Activated CD4-positive, alpha-beta T cell treated with anti-CD3 and anti-CD28 coated beads, Interleukin-2, amount 10 ng/mL, durations not matched to agents 7 days and 5 days (primary cell): ENCODE results near the gene CSE1L. TPM values are rescaled to one million over a fixed set of nuclear protein-coding genes. Genes with fewer than 3 reads are reported as not detected.
A peak's percentile ranks its signal among the peaks of the same experiment; 100 is the strongest.
"Not testable (repeated sequence)": the region's sequence is repeated elsewhere in the genome, so short reads cannot be mapped to it uniquely, and the experiment has no call there.

Experiments used
- CTCF ChIA-PET: fragments of 350-600 bp; sonication (Branson Sonifier 250); formaldehyde crosslinking; loops from one replicate; lab custom pipeline; 2021; ENCODE audit warnings: antibody characterized with exemption; lab: Charles Lee
- POLR2A ChIA-PET: fragments of 350-600 bp; sonication (Branson Sonifier 250); formaldehyde crosslinking; loops from one replicate; lab custom pipeline; 2021; ENCODE audit warnings: antibody characterized with exemption; lab: Charles Lee
- DNase-seq: peaks from one replicate; pipeline ENCODE4 v3.0.0-alpha.2; 2020
- H3K27ac Mint-ChIP-seq: one replicate; pipeline ENCODE4 v1.8.0; 2021; ENCODE audit warnings: mild to moderate bottlenecking, moderate library complexity, mixed read lengths
- H3K27me3 Mint-ChIP-seq: one replicate; pipeline ENCODE4 v1.8.0; 2021; ENCODE audit warnings: mixed read lengths
- H3K36me3 Mint-ChIP-seq: one replicate; pipeline ENCODE4 v1.8.0; 2021; ENCODE audit warnings: low read depth, mixed read lengths
- H3K4me1 Mint-ChIP-seq: one replicate; pipeline ENCODE4 v1.8.0; 2021; ENCODE audit warnings: mixed read lengths
- H3K4me3 Mint-ChIP-seq: one replicate; pipeline ENCODE4 v1.8.0; 2021; ENCODE audit warnings: mild to moderate bottlenecking, moderate library complexity, mixed read lengths
- H3K9me3 Mint-ChIP-seq: one replicate; pipeline ENCODE4 v1.8.0; 2021; ENCODE audit warnings: mixed read lengths
- total RNA-seq, 2 experiments: library from RNA; stranded (reverse); gene quantifications; one replicate each; pipeline ENCODE4 v1.2.3, GENCODE V29; 2021

CSE1L gene
- total RNA-seq, 2 experiments from 2014 or later: 85.1 to 98.4 TPM

DNA sequence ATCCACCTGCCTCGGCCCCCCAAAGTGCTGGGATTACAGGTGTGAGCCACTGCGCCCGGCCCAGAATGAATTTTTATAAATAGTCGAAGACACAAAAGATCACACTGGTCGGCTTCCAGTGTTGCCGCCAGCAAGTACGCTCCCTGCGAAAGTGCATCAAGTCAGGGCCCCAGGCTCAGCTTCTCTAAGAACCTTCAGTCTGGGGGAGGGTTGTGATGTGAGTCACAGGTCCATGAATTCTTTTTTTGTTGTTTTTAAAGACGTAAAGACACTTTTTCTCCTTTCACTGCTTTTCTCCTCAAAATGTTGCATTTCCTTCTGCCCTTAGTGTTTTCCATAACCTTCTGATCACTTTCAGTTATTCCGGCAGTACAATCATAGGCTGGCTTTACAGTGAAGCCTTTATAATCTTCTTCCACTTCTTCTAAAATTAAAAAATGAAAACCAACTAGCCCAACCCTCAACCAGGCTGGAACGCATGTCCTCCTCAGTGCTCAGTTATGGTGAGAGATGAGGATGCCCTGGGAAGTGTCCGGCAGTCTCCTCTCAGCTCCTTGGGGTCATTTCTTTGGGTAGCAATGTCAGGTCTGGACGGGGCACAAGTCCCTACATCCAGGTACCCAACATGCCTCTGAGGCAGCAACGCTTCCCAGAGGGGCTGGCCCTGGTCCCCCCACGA lies 66.6 kb downstream of the CSE1L start:
- DNase-seq: no peak
- H3K27ac Mint-ChIP-seq: no peak overlapping the region
- H3K4me1 Mint-ChIP-seq: no peaks in the 10 kb centered on the region
- ChIA-PET POLR2A (no interaction called here), CTCF (interaction anchor here (0.6 to 1.0 kb wide), 2 partner anchors 44 to 51 kb away, joined by 3 to 6 read pairs; no protein-coding TSS in a partner anchor)
- no peaks in the 10 kb centered on the region for H3K9me3 Mint-ChIP-seq
- H3K4me3 Mint-ChIP-seq: no peak overlapping the region
- H3K36me3 Mint-ChIP-seq: peaks cover 55% of the 10 kb centered on the region
- no peaks in the 10 kb centered on the region for H3K27me3 Mint-ChIP-seq

DNA sequence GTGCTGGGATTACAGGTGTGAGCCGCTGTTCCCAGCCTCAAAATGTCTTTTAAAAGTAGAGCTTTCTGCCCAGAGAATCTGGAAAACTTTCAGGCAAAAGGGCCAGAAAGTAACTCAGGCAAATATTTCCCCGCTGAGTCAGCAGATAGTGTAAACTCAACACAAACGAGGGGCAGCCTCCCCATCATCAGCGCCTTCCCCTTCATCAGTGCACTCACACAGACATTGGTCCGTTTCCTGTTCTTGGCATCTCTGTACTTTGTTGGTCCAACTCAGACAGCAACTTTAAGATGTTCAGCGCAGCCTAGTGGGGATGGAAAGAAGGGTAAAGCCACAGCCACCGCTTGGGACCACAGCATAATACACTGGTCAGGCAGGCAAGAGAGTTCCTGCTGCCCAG lies 69.5 kb downstream of the CSE1L start:
- Mint-ChIP-seq H3K27ac (no peak overlapping the region), H3K36me3 (peaks cover 65% of the 10 kb centered on the region)

GRCh38 chr20:49118307-49118706 lies 72.2 kb downstream of the CSE1L start:
- Mint-ChIP-seq H3K9me3 (no peaks in the 10 kb centered on the region), H3K27ac (no peak overlapping the region), H3K27me3 (no peaks in the 10 kb centered on the region), H3K4me3 (no peak overlapping the region), H3K36me3 (peaks cover 65% of the 10 kb centered on the region), H3K4me1 (peaks cover 2% of the 10 kb centered on the region)
- ChIA-PET CTCF (interaction anchor here (0.7 kb wide), 1 partner anchor 155 kb away, joined by 3 read pairs; no protein-coding TSS in a partner anchor), POLR2A (no interaction called here)
- no peak for DNase-seq

More for the DNA sequence above, 69.5 kb downstream of the CSE1L start:
- H3K9me3 Mint-ChIP-seq: no peaks in the 10 kb centered on the region
- H3K4me1 Mint-ChIP-seq: no peaks in the 10 kb centered on the region
- no peak overlapping the region for H3K4me3 Mint-ChIP-seq
- H3K27me3 Mint-ChIP-seq: no peaks in the 10 kb centered on the region
- POLR2A ChIA-PET: no interaction called here
- CTCF ChIA-PET: no interaction called here
- no peak for DNase-seq

DNA sequence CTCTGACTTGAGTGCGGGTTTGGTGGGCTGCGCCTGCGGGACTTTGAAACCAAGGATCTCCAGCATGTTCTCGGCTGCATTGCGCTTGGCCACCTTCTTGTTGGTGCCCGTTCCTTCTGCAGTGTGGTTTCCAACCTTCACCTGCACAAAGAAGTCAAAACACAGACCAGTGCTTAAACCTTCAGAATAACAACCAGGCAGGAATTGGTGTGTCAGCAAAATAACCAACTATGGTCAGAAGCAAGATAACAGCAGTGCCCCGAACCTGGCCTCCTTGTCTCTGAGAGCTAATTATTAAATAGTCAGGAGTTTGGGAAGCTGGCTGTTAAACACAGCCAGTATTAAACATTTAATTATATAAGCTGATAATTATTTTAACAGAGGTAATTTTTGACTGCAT lies 73.9 kb downstream of the CSE1L start:
- CTCF ChIA-PET: no interaction called here
- no peak overlapping the region for H3K4me3 Mint-ChIP-seq
- no peak overlapping the region for H3K27ac Mint-ChIP-seq
- no peaks in the 10 kb centered on the region for H3K27me3 Mint-ChIP-seq
- DNase-seq: no peak
- POLR2A ChIA-PET: no interaction called here
- H3K9me3 Mint-ChIP-seq: no peaks in the 10 kb centered on the region
- H3K36me3 Mint-ChIP-seq: peaks cover 64% of the 10 kb centered on the region
- H3K4me1 Mint-ChIP-seq: peaks cover 2% of the 10 kb centered on the region

GRCh38 chr20:49122920-49123319 lies 76.8 kb downstream of the CSE1L start:
- H3K4me1 Mint-ChIP-seq: peaks cover 4% of the 10 kb centered on the region
- H3K27me3 Mint-ChIP-seq: no peaks in the 10 kb centered on the region
- POLR2A ChIA-PET: no interaction called here
- CTCF ChIA-PET: interaction anchor here (0.7 kb wide), 1 partner anchor 39 kb away, joined by 3 read pairs; no protein-coding TSS in a partner anchor
- no peak overlapping the region for H3K4me3 Mint-ChIP-seq
- DNase-seq: no peak
- H3K9me3 Mint-ChIP-seq: no peaks in the 10 kb centered on the region
- H3K36me3 Mint-ChIP-seq: peaks cover 57% of the 10 kb centered on the region
- H3K27ac Mint-ChIP-seq: no peak overlapping the region

DNA sequence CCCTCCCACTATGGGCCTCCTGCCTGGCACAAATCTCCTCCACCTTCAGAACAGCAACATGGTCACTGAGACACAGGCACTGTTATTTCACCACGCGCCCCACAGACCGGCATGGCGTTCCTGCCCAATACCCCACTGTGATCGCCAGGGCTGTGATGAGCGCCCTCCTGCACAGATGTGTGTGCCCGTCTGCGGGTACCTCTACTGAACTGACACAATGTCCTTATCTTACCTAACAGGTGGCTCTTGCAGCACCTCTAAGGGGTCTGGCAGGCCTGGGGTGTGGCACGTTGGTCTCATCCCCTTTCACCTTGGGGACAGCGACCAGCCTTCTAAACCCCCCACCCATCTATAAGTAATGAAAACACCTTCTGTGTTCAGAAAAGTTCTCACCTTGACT lies 77.9 kb downstream of the CSE1L start:
- CTCF ChIA-PET: interaction anchor here (1.6 kb wide), 1 partner anchor 14 kb away, joined by 3 read pairs; no protein-coding TSS in a partner anchor
- Mint-ChIP-seq H3K4me3 (no peak overlapping the region), H3K27ac (peak overlapping the region; percentile 74)

DNA sequence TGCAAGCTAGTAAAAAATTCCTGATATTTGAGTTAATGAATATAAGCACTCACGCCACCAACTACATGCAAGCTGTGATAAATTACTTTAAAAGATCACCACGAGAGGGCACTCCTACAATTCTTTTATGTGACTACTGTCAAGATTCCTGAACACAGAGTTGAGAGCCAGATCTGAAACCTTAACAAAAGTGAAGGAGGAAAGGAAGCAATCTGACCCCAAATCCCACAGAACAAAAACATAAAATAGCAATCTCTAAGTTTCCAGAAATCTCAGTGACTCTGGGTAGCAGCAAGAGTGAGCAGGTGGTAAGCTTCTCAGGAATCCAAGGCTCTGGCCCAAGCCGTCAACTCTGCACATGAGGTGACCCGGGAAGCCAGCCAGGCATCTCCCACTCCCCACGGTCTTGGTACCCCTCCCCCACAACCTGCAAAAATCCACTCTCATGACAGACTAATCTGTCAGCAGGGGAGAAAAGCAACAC lies 86.9 kb downstream of the CSE1L start:
- CTCF ChIA-PET: interaction anchor here (0.8 to 1.3 kb wide), 8 partner anchors 23 to 113 kb away, joined by 3 to 6 read pairs (median 4); partner anchors contain the start of gene DDX27
- POLR2A ChIA-PET: no interaction called here
- Mint-ChIP-seq H3K9me3 (no peaks in the 10 kb centered on the region), H3K36me3 (peaks cover 31% of the 10 kb centered on the region), H3K27ac (no peak overlapping the region), H3K4me1 (peaks cover 4% of the 10 kb centered on the region), H3K4me3 (no peak overlapping the region), H3K27me3 (no peaks in the 10 kb centered on the region)
- DNase-seq: peak; percentile 58

More for the DNA sequence above, 77.9 kb downstream of the CSE1L start:
- peaks cover 4% of the 10 kb centered on the region for H3K4me1 Mint-ChIP-seq
- POLR2A ChIA-PET: no interaction called here
- H3K27me3 Mint-ChIP-seq: no peaks in the 10 kb centered on the region
- DNase-seq: no peak
- H3K36me3 Mint-ChIP-seq: peaks cover 48% of the 10 kb centered on the region
- no peaks in the 10 kb centered on the region for H3K9me3 Mint-ChIP-seq

GRCh38 chr20:49133571-49133970 lies 87.5 kb downstream of the CSE1L start:
- peaks cover 31% of the 10 kb centered on the region for H3K36me3 Mint-ChIP-seq
- POLR2A ChIA-PET: no interaction called here

DNA sequence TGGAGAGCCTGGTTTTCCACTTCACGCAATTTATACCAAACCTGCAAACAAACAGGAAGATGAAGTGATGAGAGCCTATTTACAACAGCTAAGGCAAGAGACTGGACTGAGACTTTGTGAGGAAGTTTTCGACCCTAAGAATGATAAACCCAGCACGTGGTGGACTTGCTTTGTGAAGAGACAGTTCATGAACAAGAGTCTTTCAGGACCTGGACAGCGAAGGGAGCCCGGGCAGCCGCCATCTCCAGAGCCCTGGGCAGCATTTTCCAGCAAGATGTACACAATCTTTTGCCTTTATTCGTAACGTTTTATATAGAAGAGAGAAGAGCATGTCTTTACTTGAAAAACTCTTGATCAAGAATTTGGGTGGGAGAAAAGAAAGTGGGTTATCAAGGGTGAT lies 88.7 kb downstream of the CSE1L start:
- POLR2A ChIA-PET, DNase-seq, H3K27ac Mint-ChIP-seq, H3K4me3 Mint-ChIP-seq, H3K4me1 Mint-ChIP-seq, H3K9me3 Mint-ChIP-seq, H3K27me3 Mint-ChIP-seq: not testable (repeated sequence)
- peaks cover 34% of the 10 kb centered on the region for H3K36me3 Mint-ChIP-seq
- CTCF ChIA-PET: interaction anchor here (0.6 to 1.7 kb wide), 8 partner anchors 9 to 83 kb away, joined by 3 to 4 read pairs (median 3); no protein-coding TSS in a partner anchor

More at GRCh38 chr20:49133571-49133970, 87.5 kb downstream of the CSE1L start:
- H3K4me3 Mint-ChIP-seq: no peak overlapping the region
- DNase-seq: no peak
- H3K4me1 Mint-ChIP-seq: peaks cover 4% of the 10 kb centered on the region
- H3K27ac Mint-ChIP-seq: no peak overlapping the region
- CTCF ChIA-PET: interaction anchor here (1.0 to 1.7 kb wide), 8 partner anchors 23 to 113 kb away, joined by 3 to 4 read pairs (median 4); no protein-coding TSS in a partner anchor
- no peaks in the 10 kb centered on the region for H3K9me3 Mint-ChIP-seq
- H3K27me3 Mint-ChIP-seq: no peaks in the 10 kb centered on the region

- H3K27ac Mint-ChIP-seq: no peak overlapping the region
- ChIA-PET CTCF (interaction anchor here (0.6 to 1.4 kb wide), 3 partner anchors 12 to 47 kb away, joined by 3 to 5 read pairs (median 3); no protein-coding TSS in a partner anchor), POLR2A (no interaction called here)
- no peak for DNase-seq
- H3K4me1 Mint-ChIP-seq: peaks cover 14% of the 10 kb centered on the region
- no peaks in the 10 kb centered on the region for H3K27me3 Mint-ChIP-seq
- no peaks in the 10 kb centered on the region for H3K9me3 Mint-ChIP-seq
- no peak overlapping the region for H3K4me3 Mint-ChIP-seq
- peaks cover 24% of the 10 kb centered on the region for H3K36me3 Mint-ChIP-seq
Measured at GRCh38 chr20:49136817-49137571, 90.9 kb downstream of the CSE1L start.

DNA sequence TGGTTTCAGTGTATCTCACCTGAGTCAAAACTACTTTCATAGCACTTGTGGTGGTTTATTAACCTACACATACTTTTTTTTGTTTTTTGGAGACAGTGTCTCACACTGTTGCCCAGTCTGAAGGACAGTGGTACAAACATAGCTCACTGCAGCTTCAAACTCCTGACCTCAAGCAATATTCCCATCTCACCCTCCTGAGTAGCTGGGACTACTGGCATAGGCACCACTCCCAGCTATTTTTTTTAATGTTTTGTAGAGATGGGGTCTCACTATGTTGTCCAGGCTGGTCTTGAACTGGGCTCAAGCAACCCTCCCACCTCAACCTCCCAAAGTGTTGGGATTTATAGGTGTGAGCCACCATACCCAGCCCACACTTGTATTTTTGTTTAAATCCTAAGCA lies 92.3 kb downstream of the CSE1L start:
- ChIA-PET CTCF (interaction anchor here (0.9 to 2.0 kb wide), 4 partner anchors 10 to 79 kb away, joined by 3 to 5 read pairs (median 4); no protein-coding TSS in a partner anchor), POLR2A (no interaction called here)
- H3K4me1 Mint-ChIP-seq: peaks cover 10% of the 10 kb centered on the region
- no peak overlapping the region for H3K4me3 Mint-ChIP-seq
- DNase-seq: no peak
- H3K9me3 Mint-ChIP-seq: no peaks in the 10 kb centered on the region
- no peak overlapping the region for H3K27ac Mint-ChIP-seq
- peaks cover 22% of the 10 kb centered on the region for H3K36me3 Mint-ChIP-seq
- no peaks in the 10 kb centered on the region for H3K27me3 Mint-ChIP-seq

DNA sequence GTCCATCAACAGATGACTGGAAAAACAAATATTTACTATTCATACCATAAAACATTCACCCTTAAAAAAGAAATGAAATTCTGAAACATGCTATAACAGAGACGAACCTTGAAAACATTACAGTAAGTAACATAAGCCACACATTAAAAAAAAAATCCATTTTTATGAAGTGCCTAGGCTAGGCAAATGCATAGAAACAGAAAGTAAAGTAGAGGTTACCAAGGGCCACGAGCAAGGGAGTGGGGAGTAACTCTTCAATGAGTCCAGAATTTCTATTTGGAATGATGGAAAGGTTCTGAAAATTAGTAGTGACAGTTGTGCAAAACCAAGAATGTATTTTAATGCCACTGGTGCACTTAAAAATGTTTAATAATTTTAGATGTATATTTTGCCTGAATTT lies 94.3 kb downstream of the CSE1L start:
- Mint-ChIP-seq H3K27me3 (no peaks in the 10 kb centered on the region), H3K27ac (no peak overlapping the region), H3K9me3 (no peaks in the 10 kb centered on the region), H3K4me3 (no peak overlapping the region), H3K36me3 (peaks cover 23% of the 10 kb centered on the region), H3K4me1 (peaks cover 20% of the 10 kb centered on the region)
- ChIA-PET POLR2A (no interaction called here), CTCF (no interaction called here)
- no peak for DNase-seq
